ENCODE measurements around the gene WFDC11. TPM values are rescaled to one million over a fixed set of nuclear protein-coding genes. Genes with fewer than 3 reads are reported as not detected.

WFDC11 gene
- total RNA-seq, 1 experiment from 2014 or later, result not detected

DNA sequence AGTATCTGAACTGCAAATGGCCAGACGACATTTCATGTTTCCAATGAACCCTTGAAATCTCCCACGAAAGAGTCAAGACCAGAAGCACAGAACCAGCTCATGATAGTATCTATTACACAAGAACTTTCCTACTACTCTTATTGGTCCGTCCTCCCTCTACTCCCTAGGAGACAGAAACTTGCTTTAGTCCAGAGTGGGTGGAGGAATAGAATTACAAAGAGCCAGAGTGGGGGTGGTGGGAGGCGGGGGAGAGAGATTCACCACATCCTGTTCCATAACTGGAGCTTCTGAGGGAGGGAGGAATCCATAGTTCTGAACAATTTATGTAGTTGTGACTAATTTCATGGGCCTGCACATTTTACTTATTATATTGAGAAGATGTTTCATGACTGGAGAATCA is 59.0 kb downstream of the WFDC11 start:
- CTCF ChIA-PET, result interaction anchor here (0.6 to 1.7 kb wide), 2 partner anchors 18 to 47 kb away, joined by 3 to 6 read pairs; partner anchors contain the start of gene WFDC10A
- H3K9ac ChIP-seq (ENCODE audit: low read length), result no peak overlapping the region
- H3K9me2 ChIP-seq (ENCODE audit: insufficient read depth), result no peaks in the 10 kb centered on the region
- RAD21 ChIA-PET (ENCODE audit: low non-redundant PET in 1 of 2, low total read pairs in 2 of 2, uncharacterized antibody in 2 of 2, unreplicated experiment in 2 of 2), result no interaction called here
- peak overlapping the region in 1 of 2 experiments; percentile 13; a peak in 1 of 4 replicates for H3K4me3 ChIP-seq (replicated peaks in 1 of 2; ENCODE audit: low read depth in 1 of 2, low read length in 2 of 2)
- no peaks in the 10 kb centered on the region for H3K27me3 ChIP-seq (ENCODE audit: insufficient read depth, low read length)
- DNase-seq (ENCODE audit: low read depth, low spot score) (peak; percentile 39), ATAC-seq (peak; percentile 77)
- no peaks in the 10 kb centered on the region for H3K79me2 ChIP-seq (ENCODE audit: insufficient read depth, low read length)
- 0 out of 2 replicates have a peak, but pooled peaks have one; percentile 14 for TF ChIP-seq POLR2AphosphoS5 (IDR thresholded peaks at IDR 0.05; ENCODE audit: low read depth, low read length)
- no peak for TF ChIP-seq EZH2phosphoT487 (IDR thresholded peaks at IDR 0.05; ENCODE audit: borderline replicate concordance)
- no peak for TF ChIP-seq SRF (IDR thresholded peaks at IDR 0.05; ENCODE audit: low read depth)
- peak; percentile 29 for TF ChIP-seq TCF7L2 (IDR thresholded peaks at IDR 0.05; ENCODE audit: borderline replicate concordance, extremely low read depth, insufficient read depth, insufficient read length)
- peak; percentile 71 for TF ChIP-seq CEBPB (IDR thresholded peaks at IDR 0.05; ENCODE audit: low read depth)
- peak; percentile 52 for TF ChIP-seq SP1 (IDR thresholded peaks at IDR 0.05; ENCODE audit: low read depth)
- no peak for TF ChIP-seq FOSL1 (IDR thresholded peaks at IDR 0.05; ENCODE audit: low read depth)
- TF ChIP-seq EGR1 (IDR thresholded peaks at IDR 0.05; ENCODE audit: low read depth), result peak; percentile 92
- intact Hi-C loops (cut with micrococcal nuclease), result no loop called here
- no TSS peak for BruUV-seq (replicated peaks)
- no peaks in the 10 kb centered on the region for H3K36me3 ChIP-seq (ENCODE audit: control insufficient read depth in 1 of 2, insufficient read depth in 2 of 2, low read length in 2 of 2)
- no peak overlapping the region for H3K27ac ChIP-seq (ENCODE audit: low read depth, low read length)
- peaks cover 5 to 11% of the 10 kb centered on the region in 2 experiments; a peak in 3 of 4 replicates for H3K9me3 ChIP-seq (ENCODE audit: control insufficient read depth in 1 of 2, insufficient read depth in 1 of 2, low read depth in 1 of 2, low read length in 2 of 2)
- H2AFZ ChIP-seq (ENCODE audit: low read depth, low read length, poor library complexity, severe bottlenecking), result peak overlapping the region; percentile 81
- no peaks in the 10 kb centered on the region for H4K20me1 ChIP-seq (ENCODE audit: insufficient read depth)
- H3K4me1 ChIP-seq (ENCODE audit: control insufficient read depth in 1 of 2, insufficient read depth in 2 of 2, low read length in 2 of 2), result peaks cover 5 to 19% of the 10 kb centered on the region in 2 experiments; a peak in 3 of 4 replicates
- POLR2A ChIA-PET, result no interaction called here
- H3K4me2 ChIP-seq (ENCODE audit: low read length), result peak overlapping the region; percentile 64

DNA sequence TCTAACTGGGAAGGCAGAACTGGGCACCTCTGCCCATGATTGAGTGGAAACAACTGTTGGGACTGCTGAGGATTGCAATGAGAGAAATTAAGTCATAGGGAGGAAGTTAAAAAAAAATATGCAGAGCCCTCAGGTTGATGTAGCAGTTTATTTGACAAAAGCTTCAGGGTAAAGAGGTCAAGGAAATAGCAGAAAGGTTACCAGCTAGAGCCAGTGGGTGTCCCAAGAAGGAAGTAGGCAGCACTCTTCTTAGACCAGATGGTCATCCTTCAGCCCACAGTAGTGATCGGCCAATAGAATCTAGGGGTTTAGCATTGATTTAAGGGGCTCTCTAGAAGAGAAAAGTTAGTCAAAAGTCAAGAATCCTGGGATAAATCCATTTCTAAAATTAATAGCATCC is 62.2 kb downstream of the WFDC11 start:
- H2AFZ ChIP-seq (ENCODE audit: low read depth, low read length, poor library complexity, severe bottlenecking), result no peak overlapping the region
- BruUV-seq (replicated peaks), result no TSS peak
- no peak overlapping the region for H3K4me3 ChIP-seq (replicated peaks in 1 of 2; ENCODE audit: low read depth in 1 of 2, low read length in 2 of 2)
- no peaks in the 10 kb centered on the region for H3K9me2 ChIP-seq (ENCODE audit: insufficient read depth)
- H3K9ac ChIP-seq (ENCODE audit: low read length), result no peak overlapping the region
- RAD21 ChIA-PET (ENCODE audit: low non-redundant PET in 1 of 2, low total read pairs in 2 of 2, uncharacterized antibody in 2 of 2, unreplicated experiment in 2 of 2), result no interaction called here
- CTCF ChIA-PET, result no interaction called here
- no peaks in the 10 kb centered on the region for H3K79me2 ChIP-seq (ENCODE audit: insufficient read depth, low read length)
- H4K20me1 ChIP-seq (ENCODE audit: insufficient read depth), result no peaks in the 10 kb centered on the region
- TF ChIP-seq, protein P1, sequence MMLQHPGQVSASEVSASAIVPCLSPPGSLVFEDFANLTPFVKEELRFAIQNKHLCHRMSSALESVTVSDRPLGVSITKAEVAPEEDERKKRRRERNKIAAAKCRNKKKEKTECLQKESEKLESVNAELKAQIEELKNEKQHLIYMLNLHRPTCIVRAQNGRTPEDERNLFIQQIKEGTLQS (IDR thresholded peaks at IDR 0.05), result no peak
- TF ChIP-seq, protein P2, sequence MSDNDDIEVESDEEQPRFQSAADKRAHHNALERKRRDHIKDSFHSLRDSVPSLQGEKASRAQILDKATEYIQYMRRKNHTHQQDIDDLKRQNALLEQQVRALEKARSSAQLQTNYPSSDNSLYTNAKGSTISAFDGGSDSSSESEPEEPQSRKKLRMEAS (IDR thresholded peaks at IDR 0.05), result no peak
- TF ChIP-seq YY1 (IDR thresholded peaks at IDR 0.05; ENCODE audit: extremely low read depth, insufficient replicate concordance, low read depth, low read length) (no peak), RAD21 (IDR thresholded peaks at IDR 0.05; ENCODE audit: low read depth) (no peak), EZH2 (IDR thresholded peaks at IDR 0.05) (no peak), EGR1 (IDR thresholded peaks at IDR 0.05; ENCODE audit: low read depth) (no peak), SIN3A (IDR thresholded peaks at IDR 0.05; ENCODE audit: low read depth) (no peak), ELF1 (IDR thresholded peaks at IDR 0.05; ENCODE audit: borderline replicate concordance, low read depth) (no peak), CEBPB (IDR thresholded peaks at IDR 0.05; ENCODE audit: low read depth) (no peak), SRF (IDR thresholded peaks at IDR 0.05; ENCODE audit: low read depth) (no peak)
- TF ChIP-seq, protein P3, sequence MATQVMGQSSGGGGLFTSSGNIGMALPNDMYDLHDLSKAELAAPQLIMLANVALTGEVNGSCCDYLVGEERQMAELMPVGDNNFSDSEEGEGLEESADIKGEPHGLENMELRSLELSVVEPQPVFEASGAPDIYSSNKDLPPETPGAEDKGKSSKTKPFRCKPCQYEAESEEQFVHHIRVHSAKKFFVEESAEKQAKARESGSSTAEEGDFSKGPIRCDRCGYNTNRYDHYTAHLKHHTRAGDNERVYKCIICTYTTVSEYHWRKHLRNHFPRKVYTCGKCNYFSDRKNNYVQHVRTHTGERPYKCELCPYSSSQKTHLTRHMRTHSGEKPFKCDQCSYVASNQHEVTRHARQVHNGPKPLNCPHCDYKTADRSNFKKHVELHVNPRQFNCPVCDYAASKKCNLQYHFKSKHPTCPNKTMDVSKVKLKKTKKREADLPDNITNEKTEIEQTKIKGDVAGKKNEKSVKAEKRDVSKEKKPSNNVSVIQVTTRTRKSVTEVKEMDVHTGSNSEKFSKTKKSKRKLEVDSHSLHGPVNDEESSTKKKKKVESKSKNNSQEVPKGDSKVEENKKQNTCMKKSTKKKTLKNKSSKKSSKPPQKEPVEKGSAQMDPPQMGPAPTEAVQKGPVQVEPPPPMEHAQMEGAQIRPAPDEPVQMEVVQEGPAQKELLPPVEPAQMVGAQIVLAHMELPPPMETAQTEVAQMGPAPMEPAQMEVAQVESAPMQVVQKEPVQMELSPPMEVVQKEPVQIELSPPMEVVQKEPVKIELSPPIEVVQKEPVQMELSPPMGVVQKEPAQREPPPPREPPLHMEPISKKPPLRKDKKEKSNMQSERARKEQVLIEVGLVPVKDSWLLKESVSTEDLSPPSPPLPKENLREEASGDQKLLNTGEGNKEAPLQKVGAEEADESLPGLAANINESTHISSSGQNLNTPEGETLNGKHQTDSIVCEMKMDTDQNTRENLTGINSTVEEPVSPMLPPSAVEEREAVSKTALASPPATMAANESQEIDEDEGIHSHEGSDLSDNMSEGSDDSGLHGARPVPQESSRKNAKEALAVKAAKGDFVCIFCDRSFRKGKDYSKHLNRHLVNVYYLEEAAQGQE (IDR thresholded peaks at IDR 0.05; ENCODE audit: low read depth), result no peak
- ATAC-seq (no peak), DNase-seq (ENCODE audit: low read depth, low spot score) (no peak)
- H3K36me3 ChIP-seq (ENCODE audit: control insufficient read depth in 1 of 2, insufficient read depth in 2 of 2, low read length in 2 of 2), result no peaks in the 10 kb centered on the region
- H3K4me1 ChIP-seq (ENCODE audit: control insufficient read depth in 1 of 2, insufficient read depth in 2 of 2, low read length in 2 of 2), result peaks cover 5 to 19% of the 10 kb centered on the region in 2 experiments; a peak in 3 of 4 replicates
- H3K27ac ChIP-seq (ENCODE audit: low read depth, low read length), result no peak overlapping the region
- no peaks in the 10 kb centered on the region for H3K27me3 ChIP-seq (ENCODE audit: insufficient read depth, low read length)
- H3K9me3 ChIP-seq (ENCODE audit: control insufficient read depth in 1 of 2, insufficient read depth in 1 of 2, low read depth in 1 of 2, low read length in 2 of 2), result peaks cover 5 to 11% of the 10 kb centered on the region in 2 experiments; a peak in 3 of 4 replicates
- POLR2A ChIA-PET, result no interaction called here
- H3K4me2 ChIP-seq (ENCODE audit: low read length), result no peak overlapping the region
- intact Hi-C loops (cut with micrococcal nuclease), result no loop called here

Data from HCT116 (cell line).